ENCODE results near the gene LGALS9. TPM values are rescaled to one million over a fixed set of nuclear protein-coding genes. Genes with fewer than 3 reads are reported as not detected.

Gene LGALS9
- total RNA-seq, 1 experiment from 2014 or later: 1.6 TPM

- Histone ChIP-seq H3K36me3 (ENCODE audit: control insufficient read depth, insufficient read depth, low read length) (no peaks in the 10 kb centered on the region), H3K4me1 (ENCODE audit: control insufficient read depth, insufficient read depth, low read length) (no peaks in the 10 kb centered on the region), H3K9me3 (ENCODE audit: control insufficient read depth, insufficient read depth, low read depth, low read length) (no peaks in the 10 kb centered on the region), H3K27ac (ENCODE audit: low read length) (no peak overlapping the region), H3K4me3 (ENCODE audit: low read depth in 2 of 2, low read length in 2 of 2) (no peak overlapping the region), H3K27me3 (ENCODE audit: control insufficient read depth, insufficient read depth, low read length) (no peaks in the 10 kb centered on the region)
- intact Hi-C loops (cut with micrococcal nuclease; ENCODE audit: unreplicated experiment): no loop called here
- no peak for DNase-seq (ENCODE audit: low read depth, low spot score)
- ChIA-PET CTCF (no interaction called here), POLR2A (no interaction called here)
- in situ Hi-C loops (cut with HindIII; ENCODE audit: low pct_unique_long_range_greater_than_20kb, low sequenced_read_pairs): no loop called here
- TF ChIP-seq CTCF (IDR thresholded peaks at IDR 0.05): no peak
- TF ChIP-seq POLR2AphosphoS5 (IDR thresholded peaks at IDR 0.05; ENCODE audit: low read depth, low read length): no peak
- no TSS peak for BruUV-seq (replicated peaks)
- no peak for ATAC-seq
Observed at GRCh38 chr17:27668488-27668823, 37.5 kb downstream of the LGALS9 start.

DNA sequence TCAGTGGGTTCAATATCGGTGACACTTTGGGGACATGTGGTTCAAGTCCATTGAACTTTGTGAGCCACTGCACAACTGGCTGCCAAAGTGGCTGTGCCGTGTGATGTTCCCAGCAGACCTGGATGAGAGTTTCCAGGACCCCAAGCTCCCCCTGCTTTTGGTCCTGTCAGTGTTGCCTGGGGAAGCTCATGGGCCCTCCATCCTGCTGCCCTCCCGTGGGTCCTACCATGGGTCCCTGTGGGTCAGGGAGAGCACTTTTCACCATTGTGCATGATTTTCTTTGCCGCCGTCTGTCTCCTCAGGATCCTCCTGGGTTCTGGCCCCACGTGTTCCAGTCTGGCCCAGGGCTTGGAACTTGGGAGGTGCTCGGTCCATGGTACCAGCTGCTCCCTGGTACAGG, 38.1 kb downstream of the LGALS9 start:
- intact Hi-C loops (cut with micrococcal nuclease; ENCODE audit: unreplicated experiment) (no loop called here), in situ Hi-C loops (cut with HindIII; ENCODE audit: low pct_unique_long_range_greater_than_20kb, low sequenced_read_pairs) (no loop called here)
- no peaks in the 10 kb centered on the region for H3K4me1 ChIP-seq (ENCODE audit: control insufficient read depth, insufficient read depth, low read length)
- BruUV-seq (replicated peaks): no TSS peak
- H3K9me3 ChIP-seq (ENCODE audit: control insufficient read depth, insufficient read depth, low read depth, low read length): no peaks in the 10 kb centered on the region
- ATAC-seq (no peak), DNase-seq (ENCODE audit: low read depth, low spot score) (no peak)
- H3K36me3 ChIP-seq (ENCODE audit: control insufficient read depth, insufficient read depth, low read length): no peaks in the 10 kb centered on the region
- no peak overlapping the region for H3K27ac ChIP-seq (ENCODE audit: low read length)
- TF ChIP-seq POLR2AphosphoS5 (IDR thresholded peaks at IDR 0.05; ENCODE audit: low read depth, low read length) (no peak), SIN3A (IDR thresholded peaks at IDR 0.05; ENCODE audit: borderline replicate concordance, insufficient read depth, low read depth, low read length) (no peak), TCF7L2 (IDR thresholded peaks at IDR 0.05; ENCODE audit: low read depth, low read length) (no peak), REST (IDR thresholded peaks at IDR 0.05; ENCODE audit: insufficient read depth in 1 of 2, low read depth in 2 of 2, low read length in 1 of 2) (no peak), CTCF (IDR thresholded peaks at IDR 0.05) (no peak)
- CTCF ChIA-PET: no interaction called here
- no peak overlapping the region for H3K4me3 ChIP-seq (ENCODE audit: low read depth in 2 of 2, low read length in 2 of 2)
- no peaks in the 10 kb centered on the region for H3K27me3 ChIP-seq (ENCODE audit: control insufficient read depth, insufficient read depth, low read length)
- POLR2A ChIA-PET: no interaction called here

GRCh38 chr17:27669850-27670249, 38.9 kb downstream of the LGALS9 start:
- no peaks in the 10 kb centered on the region for H3K9me3 ChIP-seq (ENCODE audit: control insufficient read depth, insufficient read depth, low read depth, low read length)
- no peaks in the 10 kb centered on the region for H3K36me3 ChIP-seq (ENCODE audit: control insufficient read depth, insufficient read depth, low read length)
- H3K27ac ChIP-seq (ENCODE audit: low read length): no peak overlapping the region
- no peaks in the 10 kb centered on the region for H3K27me3 ChIP-seq (ENCODE audit: control insufficient read depth, insufficient read depth, low read length)
- H3K4me3 ChIP-seq (ENCODE audit: low read depth in 2 of 2, low read length in 2 of 2): no peak overlapping the region
- in situ Hi-C loops (cut with HindIII; ENCODE audit: low pct_unique_long_range_greater_than_20kb, low sequenced_read_pairs) (no loop called here), intact Hi-C loops (cut with micrococcal nuclease; ENCODE audit: unreplicated experiment) (no loop called here)
- POLR2A ChIA-PET: no interaction called here
- BruUV-seq (replicated peaks): no TSS peak
- no peaks in the 10 kb centered on the region for H3K4me1 ChIP-seq (ENCODE audit: control insufficient read depth, insufficient read depth, low read length)
- CTCF ChIA-PET: no interaction called here
- TF ChIP-seq SIN3A (IDR thresholded peaks at IDR 0.05; ENCODE audit: borderline replicate concordance, insufficient read depth, low read depth, low read length): no peak
- no peak for TF ChIP-seq TCF7L2 (IDR thresholded peaks at IDR 0.05; ENCODE audit: low read depth, low read length)
- TF ChIP-seq POLR2AphosphoS5 (IDR thresholded peaks at IDR 0.05; ENCODE audit: low read depth, low read length): no peak
- no peak for TF ChIP-seq CTCF (IDR thresholded peaks at IDR 0.05)
- TF ChIP-seq REST (IDR thresholded peaks at IDR 0.05; ENCODE audit: insufficient read depth in 1 of 2, low read depth in 2 of 2, low read length in 1 of 2): no peak
- ATAC-seq: no peak
- DNase-seq (ENCODE audit: low read depth, low spot score): no peak

Data from Panc1 (cell line).